Testis (tissue), 2 donors: ENCODE data around the gene ZG16B.

Experiments
- CTCF ChIP-seq, 3 experiments: fragments of 450-650 bp in 2 of 3; fragments of 200-600 bp in 1 of 3; sonication (generic) in 1 of 3; IDR thresholded peaks; one replicate each; pipeline ENCODE4 v1.5.1; 2016 to 2019; ENCODE audit warnings: antibody characterized with exemption in 3 of 3, mild to moderate bottlenecking in 2 of 3, moderate library complexity in 1 of 3
- POLR2A ChIP-seq: fragments of 450-650 bp; IDR thresholded peaks from one replicate; pipeline ENCODE4 v1.6.1; 2017; ENCODE audit warnings: antibody characterized with exemption, mild to moderate bottlenecking, moderate library complexity

DNA sequence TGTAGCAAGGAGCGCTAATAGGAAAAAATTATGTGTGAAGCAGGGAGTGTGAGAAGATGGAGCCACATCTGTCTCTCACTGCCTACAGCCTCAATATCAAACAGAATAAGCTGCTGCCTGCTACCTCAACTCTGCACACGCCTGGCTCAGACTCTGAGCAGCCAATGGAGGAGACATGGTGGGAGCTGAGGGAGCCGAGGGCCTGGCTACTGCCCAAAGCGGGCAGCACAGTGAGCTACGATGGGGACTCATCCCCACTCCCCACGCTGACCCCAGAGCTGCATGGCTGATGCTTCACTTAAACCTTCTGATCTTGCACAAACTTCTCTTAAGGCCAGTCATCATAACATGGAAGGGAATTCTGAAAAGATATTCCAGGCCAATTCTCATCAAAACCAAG lies 41.8 kb downstream of the ZG16B start:
- TF ChIP-seq CTCF (IDR thresholded peaks at IDR 0.05) (no peak), POLR2A (no peak)
